NCI-H1105 (cell line): Measurements from ENCODE around the gene SPDEF.
A peak's percentile ranks its signal among the peaks of the same experiment; 100 is the strongest.

ENCODE experiments used
- DNase-seq: peaks from one replicate; lab custom pipeline; 2025; lab: John Stamatoyannopoulos, UW

The SPDEF gene

GRCh38 chr6:34563513-34563870, 7.4 kb upstream of the SPDEF start:
- DNase-seq = no peak

GRCh38 chr6:34562861-34563512, 6.9 kb upstream of the SPDEF start:
- no peak for DNase-seq

GRCh38 chr6:34562350-34562749, 6.2 kb upstream of the SPDEF start:
- DNase-seq = no peak

GRCh38 chr6:34561227-34561530, 5.0 kb upstream of the SPDEF start:
- DNase-seq = no peak

GRCh38 chr6:34560366-34561226, 4.5 kb upstream of the SPDEF start:
- peak; percentile 3 for DNase-seq

GRCh38 chr6:34559651-34560365, 3.7 kb upstream of the SPDEF start:
- no peak for DNase-seq

GRCh38 chr6:34558172-34558714, 2.1 kb upstream of the SPDEF start:
- no peak for DNase-seq

GRCh38 chr6:34557228-34557627, 1.1 kb upstream of the SPDEF start:
- no peak for DNase-seq

GRCh38 chr6:34556493-34556892, 364 bp upstream of the SPDEF start:
- DNase-seq = no peak

GRCh38 chr6:34555328-34555727, 801 bp downstream of the SPDEF start:
- no peak for DNase-seq

- no peak for DNase-seq
Observed at GRCh38 chr6:34555007-34555322, 1.2 kb downstream of the SPDEF start.

GRCh38 chr6:34554291-34555006, 1.7 kb downstream of the SPDEF start:
- no peak for DNase-seq

- DNase-seq = no peak
Observed at GRCh38 chr6:34553750-34554149, 2.4 kb downstream of the SPDEF start.

- no peak for DNase-seq
Observed at GRCh38 chr6:34553146-34553545, 3.0 kb downstream of the SPDEF start.

- no peak for DNase-seq
Observed at GRCh38 chr6:34552620-34553019, 3.5 kb downstream of the SPDEF start.

- DNase-seq = no peak
Observed at GRCh38 chr6:34551720-34552119, 4.4 kb downstream of the SPDEF start.

- DNase-seq = no peak
Observed at GRCh38 chr6:34549804-34550202, 6.3 kb downstream of the SPDEF start.

GRCh38 chr6:34549026-34549803, 6.9 kb downstream of the SPDEF start:
- no peak for DNase-seq

GRCh38 chr6:34547701-34548644, 8.2 kb downstream of the SPDEF start:
- no peak for DNase-seq

GRCh38 chr6:34546551-34547321, 9.4 kb downstream of the SPDEF start:
- DNase-seq = peak; percentile 95
